Measurements from ENCODE around the gene CADM4.

The CADM4 gene

GRCh38 chr19:43618921-43619261, 20.8 kb downstream of the CADM4 start:
- Histone ChIP-seq H3K27me3 (ENCODE audit: insufficient read depth, low read length, poor library complexity) (no peaks in the 10 kb centered on the region), H2AFZ (ENCODE audit: low read depth, low read length) (peak overlapping the region; percentile 98), H3K9ac (ENCODE audit: low read depth, low read length) (peak overlapping the region; percentile 91), H3K4me1 (ENCODE audit: insufficient read depth, low read length) (peaks cover 38% of the 10 kb centered on the region), H3K4me3 (ENCODE audit: low read depth in 1 of 2, low read length in 2 of 2) (peak overlapping the region; percentile 72 to 94), H4K20me1 (ENCODE audit: insufficient read depth, low read length) (peaks cover 25% of the 10 kb centered on the region; the same call in 1 of the 2 replicates), H3K9me3 (ENCODE audit: insufficient read depth, low read length, severe bottlenecking) (no peaks in the 10 kb centered on the region), H3K79me2 (ENCODE audit: insufficient read depth, low read length) (peaks cover 57% of the 10 kb centered on the region), H3K36me3 (ENCODE audit: insufficient read depth, low read length) (peaks cover 5% of the 10 kb centered on the region), H3K27ac (ENCODE audit: low read length) (peak overlapping the region; percentile 99), H3K4me2 (ENCODE audit: insufficient read depth, low read length) (peak overlapping the region; percentile 86)
- no peak for TF ChIP-seq CTCF (IDR thresholded peaks at IDR 0.05; ENCODE audit: borderline replicate concordance, extremely low read depth, low read length, poor library complexity, severe bottlenecking)
- DNase-seq (peak; percentile 82), ATAC-seq (ENCODE audit: insufficient read depth, low read depth) (peak; percentile 67)

- no peak for TF ChIP-seq EZH2 (IDR thresholded peaks at IDR 0.05; ENCODE audit: borderline replicate concordance, low read depth, low read length, severe bottlenecking)
- no peak for TF ChIP-seq CTCF (IDR thresholded peaks at IDR 0.05; ENCODE audit: borderline replicate concordance, extremely low read depth, low read length, poor library complexity, severe bottlenecking)
- Histone ChIP-seq H3K9ac (ENCODE audit: low read depth, low read length) (no peak overlapping the region), H3K36me3 (ENCODE audit: insufficient read depth, low read length) (peaks cover 25% of the 10 kb centered on the region), H4K20me1 (ENCODE audit: insufficient read depth, low read length) (peaks cover 39% of the 10 kb centered on the region), H3K4me1 (ENCODE audit: insufficient read depth, low read length) (peaks cover 38% of the 10 kb centered on the region), H2AFZ (ENCODE audit: low read depth, low read length) (no peak overlapping the region), H3K79me2 (ENCODE audit: insufficient read depth, low read length) (peaks cover 77% of the 10 kb centered on the region), H3K9me3 (ENCODE audit: insufficient read depth, low read length, severe bottlenecking) (no peaks in the 10 kb centered on the region), H3K4me2 (ENCODE audit: insufficient read depth, low read length) (peak overlapping the region; percentile 39), H3K27ac (ENCODE audit: low read length) (no peak overlapping the region), H3K4me3 (ENCODE audit: low read depth in 1 of 2, low read length in 2 of 2) (no peak overlapping the region), H3K27me3 (ENCODE audit: insufficient read depth, low read length, poor library complexity) (no peaks in the 10 kb centered on the region)
- ATAC-seq (ENCODE audit: insufficient read depth, low read depth) (no peak), DNase-seq (no peak)
Observed at GRCh38 chr19:43616954-43617353, 22.7 kb downstream of the CADM4 start.

- DNase-seq (no peak), ATAC-seq (ENCODE audit: insufficient read depth, low read depth) (no peak)
- Histone ChIP-seq H3K27ac (ENCODE audit: low read length) (no peak overlapping the region), H3K27me3 (ENCODE audit: insufficient read depth, low read length, poor library complexity) (no peaks in the 10 kb centered on the region), H3K4me3 (ENCODE audit: low read depth in 1 of 2, low read length in 2 of 2) (no peak overlapping the region), H3K4me1 (ENCODE audit: insufficient read depth, low read length) (peaks cover 38% of the 10 kb centered on the region), H3K9ac (ENCODE audit: low read depth, low read length) (no peak overlapping the region), H3K79me2 (ENCODE audit: insufficient read depth, low read length) (peaks cover 83% of the 10 kb centered on the region), H3K36me3 (ENCODE audit: insufficient read depth, low read length) (peaks cover 31% of the 10 kb centered on the region), H2AFZ (ENCODE audit: low read depth, low read length) (no peak overlapping the region), H3K9me3 (ENCODE audit: insufficient read depth, low read length, severe bottlenecking) (no peaks in the 10 kb centered on the region), H3K4me2 (ENCODE audit: insufficient read depth, low read length) (0 out of 2 replicates have a peak overlapping the region, but pooled peaks have one; percentile 6), H4K20me1 (ENCODE audit: insufficient read depth, low read length) (peaks cover 46% of the 10 kb centered on the region)
- TF ChIP-seq CTCF (IDR thresholded peaks at IDR 0.05; ENCODE audit: borderline replicate concordance, extremely low read depth, low read length, poor library complexity, severe bottlenecking) (no peak), EZH2 (IDR thresholded peaks at IDR 0.05; ENCODE audit: borderline replicate concordance, low read depth, low read length, severe bottlenecking) (no peak)
Observed at GRCh38 chr19:43616306-43616705, 23.3 kb downstream of the CADM4 start.

- DNase-seq (no peak), ATAC-seq (ENCODE audit: insufficient read depth, low read depth) (no peak)
- H3K9ac ChIP-seq (ENCODE audit: low read depth, low read length) = no peak overlapping the region
- H3K4me3 ChIP-seq (ENCODE audit: low read depth in 1 of 2, low read length in 2 of 2) = no peak overlapping the region
- H3K9me3 ChIP-seq (ENCODE audit: insufficient read depth, low read length, severe bottlenecking) = no peaks in the 10 kb centered on the region
- peaks cover 85% of the 10 kb centered on the region for H3K79me2 ChIP-seq (ENCODE audit: insufficient read depth, low read length)
- H3K4me2 ChIP-seq (ENCODE audit: insufficient read depth, low read length) = no peak overlapping the region
- peaks cover 70% of the 10 kb centered on the region for H4K20me1 ChIP-seq (ENCODE audit: insufficient read depth, low read length)
- H2AFZ ChIP-seq (ENCODE audit: low read depth, low read length) = no peak overlapping the region
- peaks cover 65% of the 10 kb centered on the region for H3K36me3 ChIP-seq (ENCODE audit: insufficient read depth, low read length)
- peaks cover 11% of the 10 kb centered on the region for H3K4me1 ChIP-seq (ENCODE audit: insufficient read depth, low read length)
- H3K27ac ChIP-seq (ENCODE audit: low read length) = no peak overlapping the region
- H3K27me3 ChIP-seq (ENCODE audit: insufficient read depth, low read length, poor library complexity) = no peaks in the 10 kb centered on the region
- no peak for TF ChIP-seq CTCF (IDR thresholded peaks at IDR 0.05; ENCODE audit: borderline replicate concordance, extremely low read depth, low read length, poor library complexity, severe bottlenecking)
- TF ChIP-seq EZH2 (IDR thresholded peaks at IDR 0.05; ENCODE audit: borderline replicate concordance, low read depth, low read length, severe bottlenecking) = no peak
Observed at GRCh38 chr19:43612374-43612773, 27.3 kb downstream of the CADM4 start.
